ENCODE data around the gene PLOD1.
"Not testable (repeated sequence)": the region's sequence is repeated elsewhere in the genome, so short reads cannot be mapped to it uniquely, and the experiment has no call there.

Gene PLOD1

DNA sequence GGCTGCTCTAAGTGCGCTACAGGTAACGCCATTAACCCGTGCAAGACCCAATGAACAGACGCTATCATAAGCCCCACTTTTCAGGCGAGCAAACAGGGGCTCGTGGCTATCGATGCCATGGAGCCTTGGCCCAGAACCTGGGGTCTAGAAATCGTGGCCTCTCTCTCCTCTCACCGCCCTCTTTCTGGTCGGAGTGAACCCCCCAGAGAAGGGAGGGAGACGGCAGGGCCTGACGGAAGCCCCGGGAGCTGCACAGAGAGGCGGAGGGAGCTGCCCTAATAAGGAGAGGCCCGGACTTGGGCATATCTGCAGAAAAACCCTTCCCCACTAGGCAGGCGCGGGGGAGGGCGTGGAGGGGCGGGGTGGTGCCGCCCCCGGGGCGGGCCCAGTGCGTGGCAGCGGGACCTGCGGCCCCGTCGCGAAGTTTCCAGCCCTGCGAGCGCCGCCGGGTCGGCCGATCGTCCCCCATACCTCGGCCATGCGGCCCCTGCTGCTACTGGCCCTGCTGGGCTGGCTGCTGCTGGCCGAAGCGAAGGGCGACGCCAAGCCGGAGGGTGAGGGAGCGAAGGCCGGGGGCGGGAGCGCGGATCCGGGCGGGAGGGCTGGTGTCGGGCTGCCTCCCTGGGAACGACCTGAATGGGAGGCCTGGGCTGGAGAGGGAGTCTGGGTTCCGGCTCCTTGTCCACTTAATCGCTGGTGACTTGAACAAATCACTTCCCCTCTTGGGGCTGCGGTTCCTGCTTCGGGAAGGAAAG, at the start of gene PLOD1:
Gene PLOD1, plus strand, starts transcription at position 416 of the 755 bp plus-strand sequence. Its CDS starts 63 bp downstream, at position 479.
- DNase-seq (ENCODE audit: low read depth), result peak; percentile 83

DNA sequence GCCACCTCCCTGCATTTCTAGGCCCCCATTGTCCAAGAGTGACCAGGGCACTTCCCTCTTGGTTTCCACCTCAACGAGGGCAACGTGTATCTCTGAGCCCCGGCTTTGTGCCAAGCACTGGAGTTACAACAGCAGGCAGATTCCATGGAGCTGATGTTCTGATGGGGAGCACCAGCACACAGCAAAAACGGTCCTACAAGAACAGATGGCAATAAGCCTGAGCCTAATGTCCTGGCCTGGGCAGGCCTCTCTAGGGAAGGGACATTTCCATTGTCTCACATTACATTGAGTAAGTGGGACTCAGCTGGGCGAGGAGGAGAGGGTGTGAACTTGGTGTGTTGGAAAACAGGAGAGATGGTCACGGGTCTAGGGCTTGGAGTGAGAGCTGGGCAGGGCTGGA, 48.6 kb upstream of the PLOD1 start:
- DNase-seq (ENCODE audit: low read depth), result no peak

DNA sequence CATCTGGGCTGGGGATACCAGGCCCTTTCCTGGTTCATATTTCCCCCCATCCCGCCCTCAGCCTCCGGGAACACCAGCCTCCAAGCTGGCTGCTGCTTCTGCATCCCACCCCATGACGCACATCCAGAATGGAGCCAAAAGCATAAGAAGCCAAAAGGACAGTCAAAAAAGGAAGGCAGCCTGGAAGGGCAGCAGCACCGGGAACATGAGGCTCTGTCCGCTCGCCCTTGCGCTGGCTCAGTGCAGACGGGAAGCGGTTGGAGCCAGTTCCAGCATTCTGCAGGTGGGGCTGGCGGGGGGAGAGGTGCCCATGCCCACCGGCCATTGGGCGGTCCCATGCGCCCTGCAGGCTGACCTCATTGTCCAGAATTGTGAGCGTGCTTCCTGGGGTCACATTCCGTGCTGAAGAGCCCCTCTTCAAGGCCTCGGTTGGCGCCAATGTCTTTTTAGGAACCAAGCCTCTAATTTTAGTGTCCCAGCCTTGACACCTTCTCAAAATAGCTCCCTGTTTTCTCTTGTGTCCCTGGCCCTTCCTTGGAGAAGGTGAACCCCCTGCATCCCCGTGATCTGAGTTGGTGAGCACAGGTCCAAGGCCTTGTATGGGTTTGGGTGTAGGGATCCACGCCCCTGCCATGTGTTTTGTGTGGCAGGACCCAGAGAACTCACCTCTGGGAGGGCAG, 47.4 kb upstream of the PLOD1 start:
- DNase-seq (ENCODE audit: low read depth), result no peak

DNA sequence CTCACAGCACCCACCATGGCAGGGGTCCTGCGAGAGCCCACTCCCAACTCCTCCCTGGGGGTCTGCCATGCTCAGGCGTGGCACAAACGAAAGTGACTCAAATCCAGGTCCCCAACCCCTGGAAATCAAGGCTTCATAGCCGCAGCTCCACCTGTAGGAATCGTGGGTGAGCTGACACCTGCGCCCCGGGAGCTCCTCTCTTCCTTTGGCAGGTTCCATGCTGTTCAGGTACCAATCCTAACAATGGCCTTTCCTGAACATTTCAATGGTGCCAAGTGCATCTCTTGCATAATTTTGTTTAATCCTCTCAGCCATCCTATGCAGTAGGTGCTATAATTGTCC, 46.9 kb upstream of the PLOD1 start:
- no peak for DNase-seq (ENCODE audit: low read depth)

DNA sequence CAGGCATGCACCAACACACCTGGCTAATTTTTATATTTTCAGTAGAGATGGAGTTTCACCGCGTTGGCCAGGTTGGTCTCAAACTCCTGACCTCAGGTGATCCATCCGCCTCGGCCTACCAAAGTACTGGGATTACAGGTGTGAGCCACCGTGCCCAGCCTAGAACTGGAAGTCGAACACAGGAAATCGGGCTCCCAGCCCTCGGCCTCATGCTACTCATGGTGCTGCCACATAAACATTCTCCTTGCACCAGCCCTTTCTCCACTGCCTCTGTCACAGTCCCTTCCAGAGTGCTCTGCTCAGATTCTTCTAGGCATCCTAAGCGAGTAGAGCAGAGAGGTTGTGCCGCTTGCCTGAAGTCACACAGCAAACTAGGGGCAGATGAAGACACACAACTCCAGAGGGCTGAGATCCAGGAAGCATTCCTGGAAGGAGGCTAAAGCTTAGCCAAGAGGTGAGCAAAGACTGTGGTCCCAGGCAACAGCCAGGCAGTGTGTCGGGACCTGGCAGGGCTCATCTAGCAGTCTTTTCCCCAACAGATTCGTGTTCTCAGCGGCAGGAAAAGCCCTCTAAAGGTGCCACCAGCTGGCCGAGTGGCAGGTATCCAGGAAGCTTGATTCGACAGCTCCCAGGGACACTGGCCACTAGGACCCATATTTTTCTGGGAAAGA, 46.2 kb upstream of the PLOD1 start:
- no peak for DNase-seq (ENCODE audit: low read depth)

DNA sequence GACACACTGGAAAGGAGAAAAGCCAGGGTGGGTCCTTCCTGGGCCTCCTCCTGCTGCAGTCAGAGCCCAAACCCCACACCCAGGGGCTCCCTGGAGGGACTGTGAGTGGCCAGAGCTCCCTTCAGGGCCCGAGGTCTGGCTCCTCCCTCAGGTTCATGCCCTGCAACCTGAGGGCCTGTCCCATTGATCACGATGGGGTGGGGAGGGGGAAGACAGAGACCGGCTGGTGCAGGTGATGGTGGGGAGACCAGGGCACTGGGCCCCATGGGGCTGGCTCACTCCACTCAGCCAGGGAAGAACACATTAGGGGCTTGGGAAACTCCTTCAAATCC, 45.7 kb upstream of the PLOD1 start:
- no peak for DNase-seq (ENCODE audit: low read depth)

DNA sequence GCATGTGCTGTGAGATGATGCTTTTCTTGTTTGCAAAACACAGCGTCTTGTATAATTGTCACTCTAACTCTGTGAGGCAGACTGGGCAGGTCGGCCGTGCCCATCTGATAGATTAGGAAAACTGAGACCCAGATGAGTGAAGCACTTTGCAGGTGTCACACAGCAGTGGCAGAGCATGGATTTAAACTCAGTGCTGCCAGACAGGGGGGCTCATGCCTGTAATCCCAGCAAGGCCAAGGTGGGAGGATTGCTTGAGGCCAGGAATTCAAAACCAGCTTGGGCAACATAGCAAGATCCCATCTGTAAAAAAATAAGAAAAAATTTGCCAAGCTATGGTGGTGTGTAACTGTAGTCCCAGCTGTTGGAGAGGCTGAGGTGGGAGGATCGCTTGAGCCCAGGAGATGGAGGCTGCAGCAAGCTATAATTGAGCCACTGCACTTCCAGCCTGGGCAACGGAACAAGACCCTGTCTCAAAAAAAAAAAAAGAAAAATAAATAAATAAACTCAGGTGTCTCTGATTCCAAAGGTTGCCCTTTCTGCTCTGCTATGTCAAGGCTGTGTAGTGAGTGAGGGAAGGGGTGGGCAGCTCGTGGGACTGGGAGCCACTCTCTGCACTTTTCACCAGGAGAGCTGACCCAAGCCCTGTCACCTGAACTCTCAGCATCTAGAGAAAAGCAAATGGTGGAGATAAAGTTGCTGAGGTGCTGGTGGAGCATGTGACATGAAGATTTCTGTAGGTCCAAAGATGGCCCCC, 42.9 kb upstream of the PLOD1 start:
- DNase-seq (ENCODE audit: low read depth), result no peak

DNA sequence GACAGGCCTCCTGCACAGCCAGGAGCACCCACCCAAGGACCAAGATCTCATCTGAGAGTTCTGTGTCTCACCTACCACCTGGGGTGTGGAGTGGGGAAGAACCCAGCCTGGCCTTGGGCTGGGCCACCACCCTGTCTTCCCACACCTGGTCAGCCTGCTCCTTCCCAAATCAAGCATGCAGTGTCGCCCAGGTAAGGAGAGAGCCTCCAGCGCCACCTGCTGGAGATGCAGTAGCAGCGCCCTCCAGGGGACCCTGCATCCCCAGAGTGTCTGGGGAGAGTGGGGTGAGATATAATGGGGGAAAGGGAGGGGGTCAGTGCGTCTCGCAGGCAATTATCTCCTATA, 40.6 kb upstream of the PLOD1 start:
- peak; percentile 51 for DNase-seq (ENCODE audit: low read depth)

DNA sequence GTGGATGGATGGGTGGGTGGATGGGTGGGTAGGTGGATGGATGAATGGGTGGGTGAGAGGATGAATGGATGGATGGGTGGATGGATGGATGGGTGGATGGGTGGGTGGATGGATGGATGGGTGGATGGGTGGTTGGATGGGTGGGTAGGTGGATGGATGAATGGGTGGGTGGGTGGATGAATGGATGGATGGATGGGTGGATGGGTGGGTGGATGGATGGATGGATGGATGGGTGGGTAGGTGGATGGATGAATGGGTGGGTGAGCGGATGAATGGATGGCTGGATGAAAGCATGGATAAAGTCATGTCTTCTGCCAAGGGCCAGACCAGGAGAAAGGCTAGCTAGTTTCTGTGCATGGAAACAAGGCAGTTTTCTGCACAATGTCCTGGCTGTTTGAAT, 40.0 kb upstream of the PLOD1 start:
- DNase-seq (ENCODE audit: low read depth), result not testable (repeated sequence)

DNA sequence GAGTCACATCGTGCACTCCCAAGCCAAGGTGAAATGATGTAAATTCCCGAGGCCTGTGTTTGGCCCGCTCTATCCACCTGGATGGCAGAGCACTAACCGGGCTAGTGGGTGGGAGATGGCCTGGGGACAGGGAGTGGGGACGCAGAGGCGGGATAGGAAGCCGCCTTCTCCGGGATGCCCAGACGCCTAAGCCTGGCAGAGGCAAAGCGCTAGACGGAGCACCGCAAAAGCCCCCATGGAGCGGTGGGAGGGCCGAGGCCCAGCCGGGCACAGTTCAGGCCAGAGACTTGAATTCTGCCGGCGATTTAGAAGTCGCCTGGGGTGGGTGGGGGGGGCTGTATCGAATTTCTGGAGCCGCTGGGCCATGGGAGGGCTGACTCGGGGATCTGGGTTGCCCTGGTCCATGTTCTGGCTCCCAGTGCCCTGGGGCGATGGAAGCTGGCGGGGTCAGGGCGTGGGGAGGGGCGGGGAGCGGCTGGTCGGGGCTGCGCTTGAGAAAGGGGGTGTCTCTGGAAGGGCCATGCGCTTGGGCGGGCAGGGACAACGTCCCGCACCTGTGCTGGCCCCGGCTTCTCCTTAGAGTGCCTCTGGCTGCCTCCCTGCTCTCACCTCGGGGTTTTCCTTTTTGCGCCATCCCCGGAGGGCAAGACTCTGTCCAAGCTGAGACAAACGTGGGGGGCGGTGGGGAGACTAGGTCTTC, 36.3 kb upstream of the PLOD1 start:
- DNase-seq (ENCODE audit: low read depth), result no peak

DNA sequence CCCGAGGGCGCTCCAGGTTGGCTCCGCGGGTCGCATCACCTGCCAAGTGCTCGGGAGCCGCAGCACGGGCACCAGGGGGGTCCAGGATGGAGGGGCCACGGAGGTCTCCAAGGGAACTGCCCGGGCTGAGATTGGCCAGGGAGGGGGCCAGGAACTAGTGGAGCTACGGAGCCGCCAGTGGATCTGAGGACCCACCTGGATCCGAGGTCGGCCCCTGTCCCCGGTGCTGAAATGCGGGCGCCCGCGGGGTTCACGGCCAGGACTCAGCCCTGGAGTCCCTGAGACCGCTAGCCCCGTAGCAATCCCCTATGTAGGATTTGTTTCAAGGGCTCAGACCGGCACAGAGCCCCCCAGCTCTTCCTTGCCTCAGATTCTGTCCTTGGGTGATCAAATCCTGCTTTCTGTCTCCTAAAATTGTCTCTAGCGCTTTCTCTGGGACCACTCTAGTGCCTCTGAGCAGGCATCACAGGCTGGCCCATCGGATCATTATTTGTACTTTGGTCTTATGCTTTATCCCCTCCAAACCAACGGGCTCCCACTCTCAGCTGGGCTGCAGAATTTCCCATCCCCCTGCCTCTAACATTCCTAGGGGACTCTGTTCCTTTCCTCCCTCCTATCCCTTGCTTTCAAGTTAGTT, 35.6 kb upstream of the PLOD1 start:
- no peak for DNase-seq (ENCODE audit: low read depth)

DNA sequence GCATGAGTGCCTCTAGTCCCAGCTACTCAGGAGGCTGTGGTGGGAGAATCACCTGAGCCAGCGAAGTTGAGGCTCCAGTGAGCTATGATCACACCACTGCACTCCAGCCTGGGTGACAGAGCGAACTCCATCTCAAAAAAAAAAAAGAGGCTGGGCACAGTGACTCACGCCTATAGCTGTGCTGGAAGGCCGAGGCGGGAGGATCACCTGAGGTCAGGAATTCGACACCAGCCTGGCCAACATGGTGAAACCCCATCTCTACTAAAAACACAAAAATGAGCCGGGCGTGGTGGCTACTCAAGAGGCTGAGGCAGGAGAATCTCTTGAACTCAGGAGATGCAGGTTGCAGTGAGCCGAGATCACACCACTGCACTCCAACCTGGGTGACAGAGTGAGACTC, 33.1 kb upstream of the PLOD1 start:
- not testable (repeated sequence) for DNase-seq (ENCODE audit: low read depth)

DNA sequence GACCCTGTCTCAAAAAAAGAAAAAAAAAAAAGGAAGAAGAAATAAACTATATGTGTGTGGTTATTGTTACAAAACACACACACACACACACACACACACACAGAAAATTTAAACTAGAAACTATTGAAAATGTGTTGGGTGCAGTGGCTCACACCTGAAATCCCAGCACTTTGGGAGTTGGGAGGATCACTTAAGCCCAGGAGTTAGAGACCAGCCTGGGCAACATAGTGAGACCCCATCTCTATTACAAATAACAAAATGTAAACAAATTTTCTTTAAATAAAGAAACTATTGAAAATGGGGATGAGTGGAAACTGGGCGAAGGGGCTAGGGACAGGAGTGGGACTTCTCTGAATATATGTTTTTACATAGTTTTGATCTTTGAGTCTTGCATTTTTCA, 31.3 kb upstream of the PLOD1 start:
- no peak for DNase-seq (ENCODE audit: low read depth)

DNA sequence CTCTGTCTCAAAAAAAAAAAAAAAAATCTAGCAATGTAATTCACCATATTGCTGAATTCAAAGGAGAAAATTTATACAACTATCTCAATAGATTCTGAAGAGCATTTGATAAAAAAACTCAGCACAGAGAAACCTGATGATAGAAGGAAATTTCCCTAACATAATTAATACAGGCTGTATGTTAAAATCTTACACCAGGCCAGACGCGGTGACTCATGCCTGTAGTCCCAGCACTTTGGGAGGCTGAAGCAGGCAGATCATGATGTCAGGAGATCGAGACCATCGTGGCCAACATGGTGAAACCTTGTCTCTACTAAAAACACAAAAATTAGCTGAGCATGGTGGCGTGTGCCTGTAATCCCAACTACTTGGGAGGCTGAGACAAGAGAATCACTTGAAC, 30.4 kb upstream of the PLOD1 start:
- not testable (repeated sequence) for DNase-seq (ENCODE audit: low read depth)

DNA sequence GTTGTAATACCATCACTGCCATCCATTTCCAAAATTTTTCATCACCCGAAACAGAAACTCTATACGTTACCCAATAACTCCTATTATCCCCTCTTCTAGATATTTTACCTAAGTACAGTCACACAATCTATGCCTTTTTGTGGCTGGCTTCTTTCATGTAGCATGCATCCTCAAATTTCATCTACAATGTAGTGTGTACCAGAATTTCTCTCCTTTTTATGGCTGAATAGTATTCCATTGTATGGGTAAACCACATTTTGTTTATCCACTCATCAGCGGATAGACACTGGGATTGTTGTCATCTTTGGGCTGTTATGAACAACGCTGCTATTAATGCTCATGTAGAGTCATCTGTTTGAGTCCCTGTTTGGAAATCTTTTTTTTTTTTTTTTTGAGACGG, 29.5 kb upstream of the PLOD1 start:
- no peak for DNase-seq (ENCODE audit: low read depth)

DNA sequence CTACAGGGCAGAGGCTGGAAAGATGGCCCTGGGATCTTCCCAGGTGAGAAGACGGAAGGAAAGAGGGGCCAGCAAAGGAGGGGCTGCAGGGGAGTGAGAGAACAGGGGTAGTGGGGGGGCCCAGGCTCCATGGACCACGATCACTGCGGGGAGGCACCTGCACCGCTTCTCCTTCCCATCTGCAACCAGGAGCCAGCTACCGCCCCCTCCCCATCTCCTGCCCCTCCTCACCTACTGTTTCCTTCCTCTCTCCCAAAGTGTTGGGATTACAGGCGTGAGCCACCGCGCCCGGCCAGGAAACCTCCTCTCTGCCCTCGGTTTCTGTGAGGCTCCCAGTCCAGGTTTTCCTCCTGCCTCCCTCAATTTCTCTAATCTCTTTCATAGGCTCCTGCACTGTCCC, 27.6 kb upstream of the PLOD1 start:
- no peak for DNase-seq (ENCODE audit: low read depth)

DNA sequence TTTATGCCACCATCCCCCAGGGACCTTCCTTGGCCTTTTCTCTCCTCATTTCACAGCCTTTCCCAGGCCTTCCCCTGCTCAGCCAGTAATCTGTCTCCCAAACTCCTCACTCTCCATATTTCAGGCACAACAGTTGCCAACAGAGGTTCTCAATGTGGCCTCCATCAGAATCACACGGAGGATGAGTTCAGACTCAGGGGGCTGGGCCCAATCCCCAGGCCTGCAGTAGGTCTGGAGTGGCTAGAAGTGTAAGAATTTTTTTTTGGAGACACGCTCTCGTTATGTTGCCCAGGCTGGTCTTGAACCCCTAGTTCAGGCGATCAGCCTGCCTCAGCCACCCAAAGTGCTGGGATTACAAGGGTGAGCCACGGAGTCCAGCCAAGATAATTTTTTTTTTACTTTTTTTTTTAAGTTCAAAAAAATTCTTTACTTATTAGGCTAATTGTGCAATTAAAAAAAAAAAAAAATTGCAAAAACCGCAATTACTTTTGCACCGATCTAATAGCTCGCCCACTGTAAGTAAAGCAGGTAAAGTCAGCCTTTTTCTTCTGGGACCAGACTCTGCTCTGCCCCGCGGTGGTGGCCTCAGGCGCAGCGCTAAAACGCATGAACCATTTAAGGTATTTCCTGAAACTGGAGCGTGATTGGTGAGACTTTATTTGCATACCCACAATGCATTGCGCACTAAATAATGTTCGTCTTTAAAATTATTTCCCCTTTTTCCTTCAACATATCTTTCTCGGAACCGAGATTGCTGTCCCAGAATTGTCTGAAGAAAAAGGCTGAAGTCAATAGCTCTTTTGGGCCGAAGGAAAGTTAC, 27.0 kb upstream of the PLOD1 start:
- DNase-seq (ENCODE audit: low read depth), result peak; percentile 88

DNA sequence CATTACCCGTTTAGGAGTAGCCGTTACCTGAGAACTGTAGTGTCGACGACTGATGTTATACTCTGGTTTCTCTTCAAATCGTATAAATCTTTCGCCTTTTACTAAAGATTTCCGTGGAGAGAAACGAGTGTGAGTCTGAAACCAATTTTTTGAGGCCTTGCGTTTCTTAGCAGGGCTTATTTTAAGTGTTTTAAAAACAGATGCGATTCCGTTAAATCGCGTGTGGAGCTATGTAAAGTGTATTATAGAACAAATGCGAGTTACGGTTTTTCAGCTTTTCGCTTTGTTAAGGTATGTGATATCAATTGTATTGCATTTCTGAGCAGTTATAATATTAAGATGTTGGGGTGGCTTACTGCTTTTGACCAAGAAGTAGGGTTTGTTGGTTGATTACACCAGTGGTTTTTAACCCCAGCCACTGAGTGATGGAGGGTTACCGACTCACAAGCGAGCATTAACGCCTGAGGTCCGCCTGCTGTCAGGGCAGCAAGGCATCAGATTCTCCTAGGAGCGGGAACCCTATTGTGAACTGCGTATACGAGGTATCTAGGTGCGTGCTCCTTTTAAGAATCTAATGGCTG, 26.3 kb upstream of the PLOD1 start:
- DNase-seq (ENCODE audit: low read depth), result peak; percentile 43

DNA sequence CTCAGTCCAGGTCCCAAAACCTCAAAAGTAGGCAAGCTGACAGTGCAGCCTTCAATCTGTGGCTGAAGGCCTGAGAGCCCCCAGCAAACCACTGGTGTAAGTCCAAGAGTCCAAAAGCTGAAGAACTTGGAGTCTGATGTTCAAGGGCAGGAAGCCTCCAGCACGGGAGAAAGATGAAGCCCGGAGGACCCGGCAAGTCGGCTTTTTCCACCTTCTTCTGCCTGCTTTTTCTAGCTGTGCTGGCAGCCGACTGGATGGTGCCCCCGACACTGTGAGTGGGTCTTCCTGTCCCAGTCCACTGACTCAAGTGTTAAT, 23.6 kb upstream of the PLOD1 start:
- not testable (repeated sequence) for DNase-seq (ENCODE audit: low read depth)

DNA sequence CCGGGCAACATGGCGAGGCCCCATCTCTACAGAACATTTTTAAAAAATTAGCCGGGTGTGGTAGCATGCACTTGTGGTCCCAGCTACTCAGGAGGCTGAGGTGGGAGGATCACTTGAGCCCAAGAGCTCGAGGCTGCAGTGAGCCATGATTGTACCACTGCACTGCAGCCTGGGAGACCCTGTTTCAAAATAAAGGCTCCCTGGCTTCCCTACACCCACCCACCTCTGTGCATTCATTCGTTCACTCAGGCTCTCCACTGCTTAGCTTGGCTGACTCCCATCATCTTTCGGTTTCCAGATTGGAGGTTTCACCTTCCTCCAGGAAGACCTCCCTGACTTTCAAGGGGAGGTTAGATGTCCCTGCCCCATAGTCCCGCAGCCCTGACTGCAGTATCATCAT, 22.5 kb upstream of the PLOD1 start:
- DNase-seq (ENCODE audit: low read depth), result no peak
